ENCODE measurements around the gene SYPL2.
"Not testable (repeated sequence)": the region's sequence is repeated elsewhere in the genome, so short reads cannot be mapped to it uniquely, and the experiment has no call there.

The SYPL2 gene

DNA sequence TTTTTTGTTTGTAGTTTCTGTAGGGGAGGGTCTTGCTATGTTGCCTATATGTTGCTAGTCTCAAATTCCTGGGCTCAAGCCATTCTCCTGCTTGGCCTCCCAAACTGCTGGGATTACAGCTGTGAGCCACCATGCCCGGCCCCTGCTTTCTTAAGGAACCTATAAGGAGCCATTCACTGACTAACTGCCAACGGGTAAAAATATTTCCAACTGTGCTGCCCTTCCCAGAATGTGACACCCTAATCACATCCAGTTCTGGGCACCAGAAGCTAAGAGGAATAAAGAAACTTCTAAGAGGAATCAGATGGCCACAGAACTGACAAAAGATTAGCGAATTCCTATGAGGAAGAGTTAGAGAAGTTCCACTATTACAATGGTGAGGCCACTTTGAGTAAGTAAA lies 6.4 kb downstream of the SYPL2 start:
- no peak for DNase-seq (ENCODE audit: low read depth in 3 of 3)

DNA sequence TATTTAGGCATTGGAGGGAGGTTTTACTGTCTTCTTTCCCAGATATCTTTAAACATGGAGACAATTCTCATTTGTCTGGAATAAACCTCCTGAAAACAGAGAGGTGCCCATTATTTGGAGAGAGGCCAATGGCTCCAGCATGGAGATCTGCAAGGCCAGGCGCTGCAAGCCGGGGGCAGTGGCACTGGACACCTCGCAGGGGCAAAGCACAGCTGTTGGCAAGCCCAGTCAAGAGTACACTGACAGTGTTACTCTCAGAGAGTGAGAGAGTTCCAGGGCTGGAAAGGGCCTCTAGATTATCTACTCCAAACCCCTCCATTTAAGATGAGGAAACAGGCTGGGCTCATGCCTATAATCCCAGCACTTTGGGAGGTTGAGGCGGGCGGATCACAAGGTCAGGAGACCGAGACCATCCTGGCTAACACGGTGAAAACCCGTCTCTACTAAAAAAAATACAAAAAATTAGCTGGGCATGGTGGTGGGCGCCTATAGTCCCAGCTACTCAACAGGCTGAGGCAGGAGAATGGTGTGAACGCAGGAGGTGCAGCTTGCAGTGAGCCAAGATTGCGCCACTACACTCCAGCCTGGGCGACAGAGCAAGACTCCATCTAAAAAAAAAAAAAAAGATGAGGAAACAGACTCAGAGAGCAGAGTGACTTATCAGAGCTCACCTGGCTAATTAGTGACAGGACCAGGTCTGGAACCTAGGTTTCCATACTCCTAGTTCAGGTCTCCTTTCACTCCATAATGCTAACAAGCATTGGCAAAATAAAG lies 7.1 kb downstream of the SYPL2 start:
- not testable (repeated sequence) for DNase-seq (ENCODE audit: low read depth in 3 of 3)

DNA sequence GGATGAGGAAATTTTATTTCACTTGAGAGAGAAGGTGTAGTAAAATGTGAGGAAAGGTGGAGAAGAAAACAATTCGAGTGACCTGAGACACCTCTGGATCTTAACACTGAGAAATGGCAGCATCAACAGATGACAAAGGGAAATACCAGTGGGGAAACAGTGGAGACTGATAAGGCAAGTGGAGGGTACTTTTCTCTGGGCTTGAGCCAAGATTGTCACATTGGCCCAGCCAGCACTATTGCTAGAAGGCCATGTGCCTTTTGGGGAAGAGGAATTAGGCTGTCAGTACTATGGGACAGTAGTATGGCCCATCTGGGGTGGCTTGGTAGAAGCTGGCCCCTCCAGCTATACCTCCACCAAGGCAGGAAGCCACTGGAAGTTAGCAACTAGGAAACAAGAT lies 8.4 kb downstream of the SYPL2 start:
- DNase-seq (ENCODE audit: low read depth in 3 of 3), result no peak

- no peak for DNase-seq (ENCODE audit: low read depth in 3 of 3)
These were observed 8.9 kb downstream of the SYPL2 start for GRCh38 chr1:109475261-109475660.

DNA sequence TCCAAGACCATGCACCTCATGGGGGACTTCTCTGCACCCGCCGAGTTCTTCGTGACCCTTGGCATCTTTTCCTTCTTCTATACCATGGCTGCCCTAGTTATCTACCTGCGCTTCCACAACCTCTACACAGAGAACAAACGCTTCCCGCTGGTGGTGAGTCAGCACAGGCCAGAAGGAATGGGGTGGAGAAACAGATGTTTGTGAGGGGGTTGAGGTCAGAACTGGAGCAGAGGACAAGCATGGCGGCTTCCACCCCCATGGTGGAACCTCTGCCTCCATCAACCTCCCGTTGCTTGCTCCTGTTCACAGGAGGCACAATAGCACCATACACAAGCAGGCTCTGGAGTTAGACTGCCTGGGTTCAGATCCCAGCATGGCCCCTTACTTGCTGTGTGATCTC lies 10.5 kb downstream of the SYPL2 start:
- DNase-seq (ENCODE audit: low read depth in 3 of 3), result no peak

- DNase-seq (ENCODE audit: low read depth in 3 of 3), result no peak
These were observed 11.5 kb downstream of the SYPL2 start for GRCh38 chr1:109477821-109478220.

DNA sequence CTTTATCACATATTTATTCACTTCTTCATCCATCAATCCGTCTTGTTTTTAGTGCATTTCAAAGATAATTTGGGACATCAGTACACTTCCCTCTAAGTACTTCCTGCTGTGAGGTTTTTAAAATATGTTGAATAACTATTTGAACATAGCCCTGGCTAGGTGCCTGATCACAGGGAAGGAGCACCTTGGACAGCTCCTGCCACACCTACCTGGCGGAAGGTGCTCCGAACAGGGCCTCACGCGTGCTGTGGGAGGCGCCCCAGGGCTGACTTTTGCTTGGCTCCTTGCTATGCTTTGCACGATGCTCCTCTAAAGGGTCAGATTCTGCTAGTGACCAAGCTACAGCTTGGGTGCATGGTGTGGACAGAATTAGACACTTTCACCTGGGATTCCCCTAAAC lies 12.5 kb downstream of the SYPL2 start:
- DNase-seq (ENCODE audit: low read depth in 3 of 3), result peak in 1 of 3 experiments; percentile 22

- no peak for DNase-seq (ENCODE audit: low read depth in 3 of 3)
These were observed 13.0 kb downstream of the SYPL2 start for GRCh38 chr1:109479311-109479710.

DNA sequence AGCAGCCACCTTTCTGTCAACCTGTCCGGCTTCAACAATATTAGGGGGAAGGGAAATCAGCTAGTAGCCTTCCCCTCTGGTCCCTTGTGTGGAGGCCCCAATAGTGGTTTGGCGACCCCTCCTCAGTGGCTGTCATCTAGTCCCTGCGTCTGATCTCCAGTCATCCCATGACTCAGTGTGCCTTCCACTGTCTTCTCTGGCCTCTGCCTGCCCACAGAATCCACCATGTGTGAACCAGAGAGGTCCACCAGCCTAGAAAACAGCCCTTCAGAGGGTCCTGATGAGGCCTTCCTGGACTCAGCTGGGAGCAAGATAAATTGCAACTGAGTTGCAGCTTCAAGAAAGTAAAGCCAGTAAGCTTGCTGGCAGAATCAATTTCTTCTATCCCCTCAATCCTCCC lies 13.6 kb downstream of the SYPL2 start:
- no peak for DNase-seq (ENCODE audit: low read depth in 3 of 3)

DNA sequence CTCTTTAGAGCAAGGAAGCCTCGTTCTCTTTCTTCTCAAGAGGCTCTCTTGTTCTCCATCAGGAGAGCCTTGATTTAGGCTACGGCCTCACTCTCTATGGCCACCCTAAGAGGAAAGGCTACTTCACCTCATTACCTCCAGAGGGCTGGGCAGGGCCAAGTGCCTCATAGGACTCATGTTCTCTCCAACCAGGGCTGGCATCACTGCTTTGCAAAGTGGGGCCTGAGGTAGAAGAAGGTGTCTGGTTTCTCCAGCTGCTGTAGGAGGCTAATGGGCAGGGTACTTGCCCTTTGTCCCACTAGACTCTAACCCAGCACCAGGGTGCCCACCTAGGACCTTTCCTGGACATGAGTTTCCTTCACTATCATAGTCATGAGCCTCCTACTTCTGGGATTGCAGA lies 15.3 kb downstream of the SYPL2 start:
- DNase-seq (ENCODE audit: low read depth in 3 of 3), result no peak

DNA sequence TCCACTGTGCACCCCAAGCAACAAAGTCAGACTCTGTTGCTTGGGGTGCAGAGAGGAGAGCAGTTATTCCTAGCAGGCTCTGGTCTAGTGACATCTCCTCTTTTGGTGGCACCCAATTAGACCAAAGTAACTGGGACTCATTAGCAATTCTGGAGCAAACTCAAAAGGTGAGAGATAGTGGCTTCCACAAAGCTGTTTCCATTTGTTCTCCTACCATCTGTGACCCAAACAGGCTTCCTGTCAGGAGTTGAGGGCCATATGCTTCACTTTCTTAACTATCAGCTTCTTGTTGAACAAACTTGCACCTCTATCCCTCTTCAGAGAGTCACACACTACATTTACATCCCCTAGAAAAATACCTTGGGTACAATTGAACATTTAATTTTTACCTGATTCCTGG lies 15.9 kb downstream of the SYPL2 start:
- DNase-seq (ENCODE audit: low read depth in 3 of 3), result no peak

DNA sequence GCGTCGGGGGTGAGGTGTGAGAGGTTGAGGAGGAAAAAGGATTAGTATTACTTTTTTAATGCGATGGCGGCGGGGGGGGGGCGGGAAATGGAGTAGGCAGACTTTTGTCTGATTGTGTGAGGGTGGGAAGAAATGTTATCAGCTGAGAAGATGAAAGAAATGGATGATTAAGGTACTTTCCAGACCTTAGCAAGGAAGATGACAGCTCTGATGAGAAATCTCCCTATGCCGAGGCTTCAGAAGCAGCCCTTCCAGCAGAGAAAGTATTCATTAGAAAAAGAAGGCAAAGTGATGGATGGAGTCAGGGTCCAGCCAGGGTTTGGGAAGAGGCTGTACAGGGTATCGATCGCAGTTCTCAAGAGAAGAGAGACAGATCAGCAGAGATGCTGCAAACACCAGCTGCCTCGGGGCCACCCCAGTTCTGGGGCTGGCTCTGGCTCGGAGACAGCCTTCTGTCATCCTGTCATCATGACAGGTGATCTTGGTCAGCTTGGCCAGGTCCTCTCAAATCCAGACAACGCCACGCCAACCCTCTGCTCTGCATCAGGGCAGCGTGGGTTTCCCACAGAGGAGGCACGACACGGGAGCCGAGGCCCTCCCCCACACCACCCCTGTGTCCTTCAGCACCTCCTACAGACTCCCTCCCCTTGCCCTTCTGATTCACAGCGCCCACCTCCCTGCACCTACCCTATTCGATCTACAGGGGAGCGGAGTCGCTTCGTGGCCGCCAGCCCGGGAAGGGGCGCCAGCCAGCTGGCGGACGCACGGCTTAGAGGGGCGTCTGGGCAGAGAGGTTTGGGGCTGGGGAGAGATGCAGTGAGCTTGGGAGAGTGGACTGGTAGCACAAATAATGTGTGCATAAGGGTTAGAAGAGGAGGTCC lies 16.7 kb downstream of the SYPL2 start:
- DNase-seq (ENCODE audit: low read depth in 3 of 3), result peak in 1 of 3 experiments; percentile 17

- peak; percentile 81 to 89 (median 88) for DNase-seq (ENCODE audit: low read depth in 3 of 3)
These were observed 17.5 kb downstream of the SYPL2 start, which contains the start of gene ATXN7L2 for GRCh38 chr1:109483672-109484518. ATXN7L2 (plus strand) TSS chr1:109483905; CDS start chr1:109483954, 49 bp downstream.

DNA sequence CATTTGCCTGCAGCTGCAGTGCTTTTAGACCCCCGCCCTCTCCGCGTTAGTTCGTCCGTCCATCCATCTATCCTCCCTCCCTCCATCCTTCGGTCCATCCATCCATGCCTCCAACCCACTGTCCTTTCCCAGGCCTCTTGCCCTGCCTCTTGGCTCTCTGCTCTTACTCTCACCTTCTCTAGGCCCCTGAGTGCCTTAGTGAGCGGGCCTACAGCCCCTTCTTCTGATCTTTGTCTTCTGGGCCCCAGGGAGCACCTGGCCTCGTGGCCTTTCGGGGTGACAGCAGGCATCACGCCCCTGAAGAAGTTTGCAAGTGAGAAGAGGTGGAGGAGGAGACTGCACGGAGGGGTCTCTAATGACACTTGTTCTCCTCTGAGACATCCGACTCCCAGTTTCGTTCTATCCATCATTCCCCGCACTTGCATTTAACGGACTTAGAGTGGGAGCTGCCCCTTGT lies 18.2 kb downstream of the SYPL2 start:
- DNase-seq (ENCODE audit: low read depth in 3 of 3), result peak in 1 of 3 experiments; percentile 14

GRCh38 chr1:109485001-109485400 lies 18.7 kb downstream of the SYPL2 start:
- DNase-seq (ENCODE audit: low read depth in 3 of 3), result peak in 1 of 3 experiments; percentile 16

DNA sequence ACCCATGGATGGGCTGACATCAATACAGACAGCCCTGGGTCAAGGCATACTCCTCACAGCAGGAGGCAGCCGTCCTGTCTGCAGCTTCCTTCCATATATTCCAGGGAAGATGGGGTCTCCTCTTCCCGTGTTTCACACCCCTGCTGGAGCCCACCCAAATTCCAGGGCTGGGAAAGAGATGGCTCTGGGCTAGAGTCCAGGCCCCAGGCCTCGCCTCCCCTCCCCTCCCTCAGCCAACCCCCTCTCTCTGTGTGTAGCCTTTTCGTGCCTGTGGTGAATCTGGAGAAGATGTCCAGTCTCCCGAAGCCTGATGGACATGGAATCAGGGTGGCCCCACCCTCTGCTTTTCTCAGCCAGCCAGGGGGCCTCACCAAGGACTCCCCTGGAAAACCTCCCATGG lies 20.9 kb downstream of the SYPL2 start:
- DNase-seq (ENCODE audit: low read depth in 3 of 3), result no peak

DNA sequence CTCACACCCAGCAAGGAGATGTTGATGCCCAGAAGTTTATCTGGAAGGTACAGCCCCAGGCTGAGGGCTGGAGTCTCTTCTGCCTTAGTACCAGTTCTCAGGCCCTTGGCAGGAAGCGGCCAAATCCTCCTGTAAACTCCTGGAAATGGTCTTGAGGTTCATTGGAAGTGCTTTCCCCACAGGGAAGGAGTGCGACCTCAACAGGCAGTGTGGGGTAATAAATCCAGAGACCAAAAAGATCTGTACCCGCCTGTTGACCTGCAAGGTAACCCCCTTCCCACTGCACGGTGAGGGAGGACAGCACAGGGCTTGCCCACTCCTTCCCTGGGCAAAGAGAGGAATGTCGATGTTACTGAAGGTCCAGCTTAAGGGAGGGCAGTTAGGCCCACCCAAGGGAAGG lies 21.9 kb downstream of the SYPL2 start:
- DNase-seq (ENCODE audit: low read depth in 3 of 3), result no peak

- no peak for DNase-seq (ENCODE audit: low read depth in 3 of 3)
These were observed 22.4 kb downstream of the SYPL2 start for GRCh38 chr1:109488696-109489095.

GRCh38 chr1:109490029-109490933 lies 23.9 kb downstream of the SYPL2 start:
- DNase-seq (ENCODE audit: low read depth in 3 of 3), result peak; percentile 55 to 60 (median 57)

GRCh38 chr1:109490934-109491302 lies 24.6 kb downstream of the SYPL2 start:
- no peak for DNase-seq (ENCODE audit: low read depth in 3 of 3)

- no peak for DNase-seq (ENCODE audit: low read depth in 3 of 3)
These were observed 25.0 kb downstream of the SYPL2 start for GRCh38 chr1:109491372-109491771.

All from stimulated activated CD4-positive, alpha-beta T cell treated with anti-CD3 and anti-CD28 coated beads, TNF-alpha, amount 100 ng/mL, for 24 hours (primary cell).